ENCODE data around the gene STH.
"Not testable (repeated sequence)": the region's sequence is repeated elsewhere in the genome, so short reads cannot be mapped to it uniquely, and the experiment has no call there.

STH gene

DNA sequence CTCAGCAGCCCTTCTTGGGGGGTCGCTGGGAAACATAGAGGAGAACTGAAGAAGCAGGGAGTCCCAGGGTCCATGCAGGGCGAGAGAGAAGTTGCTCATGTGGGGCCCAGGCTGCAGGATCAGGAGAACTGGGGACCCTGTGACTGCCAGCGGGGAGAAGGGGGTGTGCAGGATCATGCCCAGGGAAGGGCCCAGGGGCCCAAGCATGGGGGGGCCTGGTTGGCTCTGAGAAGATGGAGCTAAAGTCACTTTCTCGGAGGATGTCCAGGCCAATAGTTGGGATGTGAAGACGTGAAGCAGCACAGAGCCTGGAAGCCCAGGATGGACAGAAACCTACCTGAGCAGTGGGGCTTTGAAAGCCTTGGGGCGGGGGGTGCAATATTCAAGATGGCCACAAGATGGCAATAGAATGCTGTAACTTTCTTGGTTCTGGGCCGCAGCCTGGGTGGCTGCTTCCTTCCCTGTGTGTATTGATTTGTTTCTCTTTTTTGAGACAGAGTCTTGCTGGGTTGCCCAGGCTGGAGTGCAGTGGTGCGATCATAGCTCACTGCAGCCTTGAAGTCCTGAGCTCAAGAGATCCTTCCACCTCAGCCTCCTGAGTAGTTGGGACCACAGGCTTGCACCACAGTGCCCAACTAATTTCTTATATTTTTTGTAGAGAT lies 3.4 kb downstream of the STH start:
- in situ Hi-C loops (cut with HindIII; ENCODE audit: low sequenced_read_pairs): no loop called here

DNA sequence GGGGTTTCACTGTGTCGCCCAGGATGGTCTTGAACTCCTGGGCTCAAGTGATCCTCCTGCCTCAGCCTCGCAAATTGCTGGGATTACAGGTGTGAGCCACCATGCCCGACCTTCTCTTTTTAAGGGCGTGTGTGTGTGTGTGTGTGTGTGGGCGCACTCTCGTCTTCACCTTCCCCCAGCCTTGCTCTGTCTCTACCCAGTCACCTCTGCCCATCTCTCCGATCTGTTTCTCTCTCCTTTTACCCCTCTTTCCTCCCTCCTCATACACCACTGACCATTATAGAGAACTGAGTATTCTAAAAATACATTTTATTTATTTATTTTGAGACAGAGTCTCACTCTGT lies 3.9 kb downstream of the STH start:
- in situ Hi-C loops (cut with HindIII; ENCODE audit: low sequenced_read_pairs): no loop called here

DNA sequence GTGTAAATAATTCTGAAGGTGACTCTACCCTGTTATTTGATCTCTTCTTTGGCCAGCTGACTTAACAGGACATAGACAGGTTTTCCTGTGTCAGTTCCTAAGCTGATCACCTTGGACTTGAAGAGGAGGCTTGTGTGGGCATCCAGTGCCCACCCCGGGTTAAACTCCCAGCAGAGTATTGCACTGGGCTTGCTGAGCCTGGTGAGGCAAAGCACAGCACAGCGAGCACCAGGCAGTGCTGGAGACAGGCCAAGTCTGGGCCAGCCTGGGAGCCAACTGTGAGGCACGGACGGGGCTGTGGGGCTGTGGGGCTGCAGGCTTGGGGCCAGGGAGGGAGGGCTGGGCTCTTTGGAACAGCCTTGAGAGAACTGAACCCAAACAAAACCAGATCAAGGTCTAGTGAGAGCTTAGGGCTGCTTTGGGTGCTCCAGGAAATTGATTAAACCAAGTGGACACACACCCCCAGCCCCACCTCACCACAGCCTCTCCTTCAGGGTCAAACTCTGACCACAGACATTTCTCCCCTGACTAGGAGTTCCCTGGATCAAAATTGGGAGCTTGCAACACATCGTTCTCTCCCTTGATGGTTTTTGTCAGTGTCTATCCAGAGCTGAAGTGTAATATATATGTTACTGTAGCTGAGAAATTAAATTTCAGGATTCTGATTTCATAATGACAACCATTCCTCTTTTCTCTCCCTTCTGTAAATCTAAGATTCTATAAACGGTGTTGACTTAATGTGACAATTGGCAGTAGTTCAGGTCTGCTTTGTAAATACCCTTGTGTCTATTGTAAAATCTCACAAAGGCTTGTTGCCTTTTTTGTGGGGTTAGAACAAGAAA lies 5.1 kb downstream of the STH start:
- in situ Hi-C loops (cut with HindIII; ENCODE audit: low sequenced_read_pairs): no loop called here

DNA sequence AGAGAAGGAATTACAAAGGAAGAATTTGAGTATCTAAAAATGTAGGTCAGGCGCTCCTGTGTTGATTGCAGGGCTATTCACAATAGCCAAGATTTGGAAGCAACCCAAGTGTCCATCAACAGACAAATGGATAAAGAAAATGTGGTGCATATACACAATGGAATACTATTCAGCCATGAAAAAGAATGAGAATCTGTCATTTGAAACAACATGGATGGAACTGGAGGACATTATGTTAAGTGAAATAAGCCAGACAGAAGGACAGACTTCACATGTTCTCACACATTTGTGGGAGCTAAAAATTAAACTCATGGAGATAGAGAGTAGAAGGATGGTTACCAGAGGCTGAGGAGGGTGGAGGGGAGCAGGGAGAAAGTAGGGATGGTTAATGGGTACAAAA lies 7.0 kb downstream of the STH start:
- in situ Hi-C loops (cut with HindIII; ENCODE audit: low sequenced_read_pairs): not testable (repeated sequence)

GRCh38 chr17:46007461-46007965 lies 8.5 kb downstream of the STH start:
- in situ Hi-C loops (cut with HindIII; ENCODE audit: low sequenced_read_pairs): no loop called here

- in situ Hi-C loops (cut with HindIII; ENCODE audit: low sequenced_read_pairs): no loop called here
These were observed 9.5 kb downstream of the STH start for GRCh38 chr17:46008591-46008990.

DNA sequence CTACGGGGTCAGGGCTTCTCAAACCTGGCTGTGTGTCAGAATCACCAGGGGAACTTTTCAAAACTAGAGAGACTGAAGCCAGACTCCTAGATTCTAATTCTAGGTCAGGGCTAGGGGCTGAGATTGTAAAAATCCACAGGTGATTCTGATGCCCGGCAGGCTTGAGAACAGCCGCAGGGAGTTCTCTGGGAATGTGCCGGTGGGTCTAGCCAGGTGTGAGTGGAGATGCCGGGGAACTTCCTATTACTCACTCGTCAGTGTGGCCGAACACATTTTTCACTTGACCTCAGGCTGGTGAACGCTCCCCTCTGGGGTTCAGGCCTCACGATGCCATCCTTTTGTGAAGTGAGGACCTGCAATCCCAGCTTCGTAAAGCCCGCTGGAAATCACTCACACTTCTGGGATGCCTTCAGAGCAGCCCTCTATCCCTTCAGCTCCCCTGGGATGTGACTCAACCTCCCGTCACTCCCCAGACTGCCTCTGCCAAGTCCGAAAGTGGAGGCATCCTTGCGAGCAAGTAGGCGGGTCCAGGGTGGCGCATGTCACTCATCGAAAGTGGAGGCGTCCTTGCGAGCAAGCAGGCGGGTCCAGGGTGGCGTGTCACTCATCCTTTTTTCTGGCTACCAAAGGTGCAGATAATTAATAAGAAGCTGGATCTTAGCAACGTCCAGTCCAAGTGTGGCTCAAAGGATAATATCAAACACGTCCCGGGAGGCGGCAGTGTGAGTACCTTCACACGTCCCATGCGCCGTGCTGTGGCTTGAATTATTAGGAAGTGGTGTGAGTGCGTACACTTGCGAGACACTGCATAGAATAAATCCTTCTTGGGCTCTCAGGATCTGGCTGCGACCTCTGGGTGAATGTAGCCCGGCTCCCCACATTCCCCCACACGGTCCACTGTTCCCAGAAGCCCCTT lies 10.9 kb downstream of the STH start:
- in situ Hi-C loops (cut with HindIII; ENCODE audit: low sequenced_read_pairs): no loop called here

DNA sequence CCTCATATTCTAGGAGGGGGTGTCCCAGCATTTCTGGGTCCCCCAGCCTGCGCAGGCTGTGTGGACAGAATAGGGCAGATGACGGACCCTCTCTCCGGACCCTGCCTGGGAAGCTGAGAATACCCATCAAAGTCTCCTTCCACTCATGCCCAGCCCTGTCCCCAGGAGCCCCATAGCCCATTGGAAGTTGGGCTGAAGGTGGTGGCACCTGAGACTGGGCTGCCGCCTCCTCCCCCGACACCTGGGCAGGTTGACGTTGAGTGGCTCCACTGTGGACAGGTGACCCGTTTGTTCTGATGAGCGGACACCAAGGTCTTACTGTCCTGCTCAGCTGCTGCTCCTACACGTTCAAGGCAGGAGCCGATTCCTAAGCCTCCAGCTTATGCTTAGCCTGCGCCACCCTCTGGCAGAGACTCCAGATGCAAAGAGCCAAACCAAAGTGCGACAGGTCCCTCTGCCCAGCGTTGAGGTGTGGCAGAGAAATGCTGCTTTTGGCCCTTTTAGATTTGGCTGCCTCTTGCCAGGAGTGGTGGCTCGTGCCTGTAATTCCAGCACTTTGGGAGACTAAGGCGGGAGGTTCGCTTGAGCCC lies 11.6 kb downstream of the STH start:
- in situ Hi-C loops (cut with HindIII; ENCODE audit: low sequenced_read_pairs): no loop called here

- in situ Hi-C loops (cut with HindIII; ENCODE audit: low sequenced_read_pairs): no loop called here
These were observed 12.9 kb downstream of the STH start for GRCh38 chr17:46011711-46012505.

DNA sequence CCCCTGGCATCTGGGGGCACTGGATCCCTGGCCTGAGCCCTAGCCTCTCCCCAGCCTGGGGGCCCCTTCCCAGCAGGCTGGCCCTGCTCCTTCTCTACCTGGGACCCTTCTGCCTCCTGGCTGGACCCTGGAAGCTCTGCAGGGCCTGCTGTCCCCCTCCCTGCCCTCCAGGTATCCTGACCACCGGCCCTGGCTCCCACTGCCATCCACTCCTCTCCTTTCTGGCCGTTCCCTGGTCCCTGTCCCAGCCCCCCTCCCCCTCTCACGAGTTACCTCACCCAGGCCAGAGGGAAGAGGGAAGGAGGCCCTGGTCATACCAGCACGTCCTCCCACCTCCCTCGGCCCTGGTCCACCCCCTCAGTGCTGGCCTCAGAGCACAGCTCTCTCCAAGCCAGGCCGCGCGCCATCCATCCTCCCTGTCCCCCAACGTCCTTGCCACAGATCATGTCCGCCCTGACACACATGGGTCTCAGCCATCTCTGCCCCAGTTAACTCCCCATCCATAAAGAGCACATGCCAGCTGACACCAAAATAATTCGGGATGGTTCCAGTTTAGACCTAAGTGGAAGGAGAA lies 13.5 kb downstream of the STH start:
- in situ Hi-C loops (cut with HindIII; ENCODE audit: low sequenced_read_pairs): no loop called here

DNA sequence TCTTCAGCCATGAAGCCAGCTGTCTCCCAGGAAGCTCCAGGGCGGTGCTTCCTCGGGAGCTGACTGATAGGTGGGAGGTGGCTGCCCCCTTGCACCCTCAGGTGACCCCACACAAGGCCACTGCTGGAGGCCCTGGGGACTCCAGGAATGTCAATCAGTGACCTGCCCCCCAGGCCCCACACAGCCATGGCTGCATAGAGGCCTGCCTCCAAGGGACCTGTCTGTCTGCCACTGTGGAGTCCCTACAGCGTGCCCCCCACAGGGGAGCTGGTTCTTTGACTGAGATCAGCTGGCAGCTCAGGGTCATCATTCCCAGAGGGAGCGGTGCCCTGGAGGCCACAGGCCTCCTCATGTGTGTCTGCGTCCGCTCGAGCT lies 14.1 kb downstream of the STH start:
- in situ Hi-C loops (cut with HindIII; ENCODE audit: low sequenced_read_pairs): no loop called here

DNA sequence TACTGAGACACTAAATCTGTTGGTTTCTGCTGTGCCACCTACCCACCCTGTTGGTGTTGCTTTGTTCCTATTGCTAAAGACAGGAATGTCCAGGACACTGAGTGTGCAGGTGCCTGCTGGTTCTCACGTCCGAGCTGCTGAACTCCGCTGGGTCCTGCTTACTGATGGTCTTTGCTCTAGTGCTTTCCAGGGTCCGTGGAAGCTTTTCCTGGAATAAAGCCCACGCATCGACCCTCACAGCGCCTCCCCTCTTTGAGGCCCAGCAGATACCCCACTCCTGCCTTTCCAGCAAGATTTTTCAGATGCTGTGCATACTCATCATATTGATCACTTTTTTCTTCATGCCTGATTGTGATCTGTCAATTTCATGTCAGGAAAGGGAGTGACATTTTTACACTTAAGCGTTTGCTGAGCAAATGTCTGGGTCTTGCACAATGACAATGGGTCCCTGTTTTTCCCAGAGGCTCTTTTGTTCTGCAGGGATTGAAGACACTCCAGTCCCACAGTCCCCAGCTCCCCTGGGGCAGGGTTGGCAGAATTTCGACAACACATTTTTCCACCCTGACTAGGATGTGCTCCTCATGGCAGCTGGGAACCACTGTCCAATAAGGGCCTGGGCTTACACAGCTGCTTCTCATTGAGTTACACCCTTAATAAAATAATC lies 14.6 kb downstream of the STH start:
- in situ Hi-C loops (cut with HindIII; ENCODE audit: low sequenced_read_pairs): no loop called here

DNA sequence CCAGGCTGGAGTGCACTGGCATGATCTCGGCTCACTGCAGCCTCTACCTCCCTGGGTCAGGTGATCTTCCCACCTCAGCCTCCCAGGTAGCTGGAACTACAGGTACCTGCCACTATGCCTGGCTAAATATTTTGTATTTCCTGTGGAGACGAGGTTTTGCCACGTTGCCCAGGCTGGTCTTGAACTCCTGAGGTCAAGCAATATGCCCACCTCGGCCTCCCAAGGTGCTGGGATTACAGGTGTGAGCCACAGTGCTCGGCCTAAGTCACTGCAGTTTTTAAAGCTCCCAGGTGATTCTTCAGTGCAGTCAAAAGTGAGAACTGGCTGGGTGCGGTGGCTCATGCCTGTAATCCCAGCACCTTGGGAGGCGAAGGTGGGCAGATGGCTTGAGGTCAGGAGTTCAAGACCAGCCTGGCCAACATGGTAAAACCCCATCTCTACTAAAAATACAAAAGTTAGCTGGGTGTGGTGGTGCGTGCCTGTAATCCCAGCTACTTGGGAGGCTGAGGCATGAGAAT lies 20.4 kb downstream of the STH start:
- in situ Hi-C loops (cut with HindIII; ENCODE audit: low sequenced_read_pairs): not testable (repeated sequence)

GRCh38 chr17:46020023-46020761 lies 21.1 kb downstream of the STH start:
- in situ Hi-C loops (cut with HindIII; ENCODE audit: low sequenced_read_pairs): no loop called here

DNA sequence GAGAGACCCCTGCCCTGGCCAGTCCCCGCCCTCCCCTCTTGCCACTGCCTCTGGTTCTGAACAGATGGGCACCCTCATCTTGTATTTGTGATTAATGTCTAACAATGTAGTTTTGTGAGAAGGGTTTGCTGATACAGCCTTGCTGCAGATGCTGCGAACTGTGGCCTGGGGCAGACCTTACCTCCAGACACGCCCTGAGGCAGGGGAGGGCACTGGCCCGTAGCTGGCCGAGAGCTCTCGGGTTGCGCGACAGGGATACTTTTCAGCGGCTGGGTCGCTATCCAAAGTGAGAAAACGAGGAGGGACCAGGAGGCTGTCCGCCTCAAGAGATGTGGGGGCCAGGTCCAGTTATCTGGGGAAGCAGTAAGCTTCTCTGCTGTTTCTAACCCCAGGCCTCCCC lies 21.9 kb downstream of the STH start:
- in situ Hi-C loops (cut with HindIII; ENCODE audit: low sequenced_read_pairs): no loop called here

GRCh38 chr17:46023366-46023765 lies 24.3 kb downstream of the STH start:
- in situ Hi-C loops (cut with HindIII; ENCODE audit: low sequenced_read_pairs): not testable (repeated sequence)

GRCh38 chr17:46023783-46024388 lies 24.8 kb downstream of the STH start:
- in situ Hi-C loops (cut with HindIII; ENCODE audit: low sequenced_read_pairs): no loop called here

- in situ Hi-C loops (cut with HindIII; ENCODE audit: low sequenced_read_pairs): no loop called here
These were observed 25.5 kb downstream of the STH start for GRCh38 chr17:46024590-46024989.

Data from DLD1 (cell line).